HepG2 (cell line): ENCODE data around the gene STX12. TPM values are rescaled to one million over a fixed set of nuclear protein-coding genes. Genes with fewer than 3 reads are reported as not detected.

Experiments
- AHR ChIP-seq: IDR thresholded peaks from 2 replicates; pipeline ENCODE4 v1.6.1; 2018; ENCODE audit warnings: missing genetic modification reagents, missing compliant biosample characterization
- ARID4A ChIP-seq: sonication (generic); formaldehyde crosslinking; IDR thresholded peaks from 2 replicates; pipeline ENCODE4 v1.5.0; 2020; ENCODE audit warnings: mild to moderate bottlenecking, missing genetic modification reagents, borderline replicate concordance
- HDAC1 ChIP-seq: sonication (generic); formaldehyde crosslinking; IDR thresholded peaks from 2 replicates; pipeline ENCODE4 v1.5.1; 2020; ENCODE audit warnings: mild to moderate bottlenecking, missing genetic modification reagents
- HNRNPUL1 ChIP-seq: fragments of 200-400 bp; formaldehyde crosslinking; IDR thresholded peaks from 2 replicates; pipeline ENCODE4 v1.6.1; 2017; ENCODE audit warnings: low read depth, mild to moderate bottlenecking, low read length, moderate library complexity
- JUN ChIP-seq: sonication (generic); formaldehyde crosslinking; IDR thresholded peaks from 2 replicates; pipeline ENCODE4 v1.4.0; 2020; ENCODE audit warnings: mild to moderate bottlenecking, missing genetic modification reagents
- MXD4 ChIP-seq: IDR thresholded peaks from 2 replicates; pipeline ENCODE4 v1.6.1; 2016; ENCODE audit warnings: mild to moderate bottlenecking, missing biosample characterization, missing genetic modification reagents
- NR2F2 ChIP-seq: IDR thresholded peaks from 2 replicates; pipeline ENCODE4 v1.6.1; 2012; ENCODE audit warnings: low read depth, inconsistent platforms, borderline replicate concordance
- ZNF136 ChIP-seq: sonication (generic); formaldehyde crosslinking; IDR thresholded peaks from 2 replicates; pipeline ENCODE4 v1.8.1; 2022; ENCODE audit warnings: low read depth, mild to moderate bottlenecking, moderate library complexity, missing genetic modification reagents
- ZNF446 ChIP-seq: sonication (generic); formaldehyde crosslinking; IDR thresholded peaks from 2 replicates; pipeline ENCODE4 v1.5.0; 2020; ENCODE audit warnings: mild to moderate bottlenecking, missing genetic modification reagents
- ZNF614 ChIP-seq: IDR thresholded peaks from 2 replicates; pipeline ENCODE4 v1.6.1; 2018; ENCODE audit warnings: missing biosample characterization, missing genetic modification reagents, inconsistent platforms, borderline replicate concordance
- ZNF704 ChIP-seq: sonication (generic); formaldehyde crosslinking; IDR thresholded peaks from 2 replicates; pipeline ENCODE4 v1.8.1; 2023; ENCODE audit warnings: mild to moderate bottlenecking, inconsistent platforms, moderate library complexity, missing genetic modification reagents, borderline replicate concordance
- ZNF800 ChIP-seq: sonication (generic); formaldehyde crosslinking; IDR thresholded peaks from 2 replicates; pipeline ENCODE4 v1.4.0; 2020; ENCODE audit warnings: missing genetic modification reagents
- polyA plus RNA-seq, 8 experiments: library from polyadenylated mRNA; depleted of rRNA in 3 of 8; stranded (reverse) in 7 of 8; unstranded in 1 of 8; fragments of >200 nt; fragmentation: Illumina TruSeq in 4 of 8; extraction: Trizol in 4 of 8; gene quantifications; 2 replicates each; pipeline versions ENCODE4 v1.2.1 to v1.2.3, GENCODE V29; 2011 to 2016; ENCODE audit warnings: low read depth in 4 of 8, missing spikeins in 1 of 8, mixed read lengths in 1 of 8; ENCODE audit not compliant: insufficient read depth in 1 of 8
- total RNA-seq, 5 experiments: library from RNA; depleted of rRNA; stranded (reverse); fragments of >200 nt; fragmentation: Illumina TruSeq; extraction: Trizol; gene quantifications; 2 replicates each; pipeline ENCODE4 v1.2.3, GENCODE V29; 2016; ENCODE audit warnings: low read depth in 1 of 5
- TF ChIP-seq, protein P1 (sequence below): sonication (generic); formaldehyde crosslinking; IDR thresholded peaks from 2 replicates; pipeline ENCODE4 v1.4.0; 2020; ENCODE audit warnings: missing genetic modification reagents
- TF ChIP-seq, protein P2 (sequence below): IDR thresholded peaks from 2 replicates; pipeline ENCODE4 v1.6.1; 2016; ENCODE audit warnings: missing biosample characterization, missing genetic modification reagents, low read depth

STX12 gene
- total and polyA plus RNA-seq, 2 of the 13 experiments (the other 11 are each of a cell fraction or from before 2014, with no cell fraction given) = 9.0 to 19.7 TPM

- peak; percentile 66; the same call in 1 of the 2 replicates for TF ChIP-seq HDAC1 (CRISPR knock-in tag)
- TF ChIP-seq, protein P1, sequence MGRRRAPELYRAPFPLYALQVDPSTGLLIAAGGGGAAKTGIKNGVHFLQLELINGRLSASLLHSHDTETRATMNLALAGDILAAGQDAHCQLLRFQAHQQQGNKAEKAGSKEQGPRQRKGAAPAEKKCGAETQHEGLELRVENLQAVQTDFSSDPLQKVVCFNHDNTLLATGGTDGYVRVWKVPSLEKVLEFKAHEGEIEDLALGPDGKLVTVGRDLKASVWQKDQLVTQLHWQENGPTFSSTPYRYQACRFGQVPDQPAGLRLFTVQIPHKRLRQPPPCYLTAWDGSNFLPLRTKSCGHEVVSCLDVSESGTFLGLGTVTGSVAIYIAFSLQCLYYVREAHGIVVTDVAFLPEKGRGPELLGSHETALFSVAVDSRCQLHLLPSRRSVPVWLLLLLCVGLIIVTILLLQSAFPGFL (CRISPR knock-in tag) = no peak
- peak; percentile 51; the same call in 1 of the 2 replicates for TF ChIP-seq ARID4A (CRISPR knock-in tag)
- no peak for TF ChIP-seq MXD4
- no peak for TF ChIP-seq ZNF446 (CRISPR knock-in tag)
- no peak for TF ChIP-seq AHR (CRISPR knock-in tag)
- TF ChIP-seq NR2F2 = no peak
- TF ChIP-seq HNRNPUL1 = no peak
- no peak for TF ChIP-seq ZNF614 (CRISPR knock-in tag)
- peak; percentile 63; the same call in 1 of the 2 replicates for TF ChIP-seq JUN (CRISPR knock-in tag)
- TF ChIP-seq ZNF800 (CRISPR knock-in tag) = no peak
- TF ChIP-seq ZNF136 = no peak
- no peak for TF ChIP-seq ZNF704 (CRISPR knock-in tag)
- TF ChIP-seq, protein P2, sequence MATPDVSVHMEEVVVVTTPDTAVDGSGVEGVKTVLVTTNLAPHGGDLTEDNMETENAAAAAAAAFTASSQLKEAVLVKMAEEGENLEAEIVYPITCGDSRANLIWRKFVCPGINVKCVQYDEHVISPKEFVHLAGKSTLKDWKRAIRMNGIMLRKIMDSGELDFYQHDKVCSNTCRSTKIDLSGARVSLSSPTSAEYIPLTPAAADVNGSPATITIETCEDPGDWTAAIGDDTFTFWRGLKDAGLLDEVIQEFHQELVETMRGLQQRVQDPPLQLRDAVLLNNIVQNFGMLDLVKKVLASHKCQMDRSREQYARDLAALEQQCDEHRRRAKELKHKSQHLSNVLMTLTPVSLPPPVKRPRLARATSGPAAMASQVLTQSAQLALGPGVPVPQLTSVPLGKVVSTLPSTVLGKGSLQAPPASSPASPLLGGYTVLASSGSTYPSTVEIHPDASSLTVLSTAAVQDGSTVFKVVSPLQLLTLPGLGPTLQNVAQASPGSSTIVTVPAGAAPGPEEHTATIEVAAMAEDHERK = no peak
- TF ChIP-seq, all 625 proteins: peak for 92
These were observed 44.1 kb downstream of the STX12 start (continued) for GRCh38 chr1:27816921-27817630.
